ENCODE data around the gene RFFL.

The RFFL gene

GRCh38 chr17:34981538-34982241 is 81.8 kb downstream of the RFFL start (continued):
- TF ChIP-seq ZSCAN18 (tag by site-specific recombination; IDR thresholded peaks at IDR 0.05) (no peak), ZSCAN16 (tag by site-specific recombination; IDR thresholded peaks at IDR 0.05) (peak; percentile 62), ZNF629 (tag by site-specific recombination; IDR thresholded peaks at IDR 0.05) (peak; percentile 99), SCRT1 (tag by site-specific recombination; IDR thresholded peaks at IDR 0.05; ENCODE audit: borderline replicate concordance) (peak; percentile 95), PRDM4 (tag by site-specific recombination; IDR thresholded peaks at IDR 0.05) (peak; percentile 99), ZNF585B (tag by site-specific recombination; IDR thresholded peaks at IDR 0.05) (no peak), ZNF37A (tag by site-specific recombination; IDR thresholded peaks at IDR 0.05) (0 out of 2 replicates have a peak, but pooled peaks have one; percentile 7), MYNN (tag by site-specific recombination; IDR thresholded peaks at IDR 0.05; ENCODE audit: borderline replicate concordance) (peak; percentile 13; the same call in 1 of the 2 replicates), ZNF518A (tag by site-specific recombination; conservative IDR thresholded peaks at IDR 0.05; ENCODE audit: low read depth) (peak; percentile 59), ZNF776 (tag by site-specific recombination; IDR thresholded peaks at IDR 0.05; ENCODE audit: borderline replicate concordance) (no peak), ZNF449 (tag by site-specific recombination; IDR thresholded peaks at IDR 0.05) (peak; percentile 84), ZNF560 (tag by site-specific recombination; IDR thresholded peaks at IDR 0.05; ENCODE audit: borderline replicate concordance) (no peak), ZNF48 (tag by site-specific recombination; IDR thresholded peaks at IDR 0.05) (no peak), ZNF529 (tag by site-specific recombination; IDR thresholded peaks at IDR 0.05; ENCODE audit: insufficient replicate concordance) (peak; percentile 66), ZNF18 (tag by site-specific recombination; IDR thresholded peaks at IDR 0.05) (peak; percentile 94), ZBTB8A (tag by site-specific recombination; IDR thresholded peaks at IDR 0.05) (peak; percentile 88), ZNF302 (tag by site-specific recombination; IDR thresholded peaks at IDR 0.05; ENCODE audit: low read depth) (peak; percentile 87; the same call in 1 of the 2 replicates), ZNF768 (tag by site-specific recombination; IDR thresholded peaks at IDR 0.05) (no peak; the same call in 1 of the 2 replicates), PRDM1 (tag by site-specific recombination; IDR thresholded peaks at IDR 0.05) (no peak), PRDM10 (tag by site-specific recombination; IDR thresholded peaks at IDR 0.05) (no peak), KLF16 (tag by site-specific recombination; IDR thresholded peaks at IDR 0.05) (peak; percentile 75), GFI1B (tag by site-specific recombination; IDR thresholded peaks at IDR 0.05) (peak; percentile 99)
